K562 (cell line): ENCODE results near the gene DNAJB6. TPM values are rescaled to one million over a fixed set of nuclear protein-coding genes. Genes with fewer than 3 reads are reported as not detected.

Source experiments
- ELK3 ChIP-seq: fragments of 450-650 bp; formaldehyde crosslinking; IDR thresholded peaks from 2 replicates; pipeline ENCODE4 v1.4.0; 2020; ENCODE audit warnings: mild to moderate bottlenecking
- FIP1L1 ChIP-seq: fragments of 200-400 bp; formaldehyde crosslinking; IDR thresholded peaks from 2 replicates; pipeline ENCODE4 v1.6.1; 2018; ENCODE audit warnings: mild to moderate bottlenecking, low read depth, low read length; ENCODE audit not compliant: poor library complexity, severe bottlenecking
- FOXJ2 ChIP-seq: fragments of 200-800 bp; sonication (Bioruptor generic); IDR thresholded peaks from 2 replicates; pipeline ENCODE4 v1.6.1; 2016; ENCODE audit warnings: missing genetic modification characterization, missing compliant biosample characterization
- FOXK2 ChIP-seq, 2 experiments: fragments of 450-650 bp; IDR thresholded peaks in 1 of 2; conservative IDR thresholded peaks in 1 of 2; 2 replicates each; pipeline ENCODE4 v1.6.1; 2016; ENCODE audit warnings: low read depth in 2 of 2, mild to moderate bottlenecking in 1 of 2
- GATA2 ChIP-seq: sonication (generic); formaldehyde crosslinking; IDR thresholded peaks from 2 replicates; pipeline ENCODE4 v1.4.0; 2020; ENCODE audit warnings: mild to moderate bottlenecking, missing genetic modification reagents
- GTF2A2 ChIP-seq: IDR thresholded peaks from 2 replicates; pipeline ENCODE4 v1.6.1; 2016; ENCODE audit warnings: mild to moderate bottlenecking, missing genetic modification characterization, missing compliant biosample characterization
- HDAC2 ChIP-seq: fragments of 450-650 bp; IDR thresholded peaks from 2 replicates; pipeline ENCODE4 v1.6.1; 2016; ENCODE audit warnings: mild to moderate bottlenecking
- KDM4B ChIP-seq, 2 experiments: fragments of 450-650 bp in 1 of 2; sonication (generic) in 1 of 2; IDR thresholded peaks; 2 replicates each; pipeline ENCODE4 v1.6.1; 2016 to 2017; ENCODE audit warnings: borderline replicate concordance in 2 of 2, antibody characterized with exemption in 1 of 2, low read depth in 1 of 2, mild to moderate bottlenecking in 1 of 2
- KLF10 ChIP-seq: fragments of 250-450 bp; sonication (Bioruptor Pico); IDR thresholded peaks from 2 replicates; pipeline ENCODE4 v1.6.1; 2021; ENCODE audit warnings: matching md5 sums
- MBD2 ChIP-seq: sonication (generic); IDR thresholded peaks from 2 replicates; pipeline ENCODE4 v1.6.1; 2016; ENCODE audit warnings: low read depth, borderline replicate concordance
- NFE2L1 ChIP-seq: fragments of 450-650 bp; IDR thresholded peaks from 2 replicates; pipeline ENCODE4 v1.6.1; 2016; ENCODE audit warnings: missing genetic modification characterization, low read depth, mild to moderate bottlenecking, missing compliant biosample characterization, moderate library complexity, borderline replicate concordance
- PHF20 ChIP-seq: fragments of 450-650 bp; IDR thresholded peaks from 2 replicates; pipeline ENCODE4 v1.6.1; 2018; ENCODE audit not compliant: partially characterized antibody
- PHF8 ChIP-seq: fragments of 200-600 bp; sonication (generic); IDR thresholded peaks from 2 replicates; pipeline ENCODE4 v1.6.1; 2012; ENCODE audit warnings: mixed run types, mild to moderate bottlenecking, inconsistent platforms, low read length, moderate library complexity, borderline replicate concordance
- RNF219 ChIP-seq: fragments of 250-450 bp; sonication (Bioruptor Pico); IDR thresholded peaks from 2 replicates; pipeline ENCODE4 v1.5.0; 2022; ENCODE audit warnings: mild to moderate bottlenecking
- SAP30 ChIP-seq: fragments of 200-600 bp; sonication (generic); IDR thresholded peaks from 2 replicates; pipeline ENCODE4 v1.6.1; 2012; ENCODE audit warnings: borderline replicate concordance, low read depth, mild to moderate bottlenecking, moderate library complexity, low read length, control low read depth, inconsistent platforms; ENCODE audit not compliant: insufficient read depth, poor library complexity, severe bottlenecking
- SREBF1 ChIP-seq: fragments of 150-350 bp; IDR thresholded peaks from 2 replicates; pipeline ENCODE4 v1.6.1; 2014; ENCODE audit warnings: antibody characterized with exemption, low read depth, low read length, borderline replicate concordance
- TOE1 ChIP-seq, 2 experiments: fragments of 450-650 bp in 1 of 2; sonication (generic) in 1 of 2; formaldehyde crosslinking in 1 of 2; IDR thresholded peaks; 2 replicates each; pipeline versions ENCODE4 v1.7.1 to v1.8.0; 2016 to 2022; ENCODE audit warnings: borderline replicate concordance in 2 of 2, mild to moderate bottlenecking in 2 of 2, antibody characterized with exemption in 1 of 2, inconsistent platforms in 1 of 2, low read depth in 1 of 2, missing genetic modification reagents in 1 of 2, moderate library complexity in 1 of 2
- ZNF175 ChIP-seq: fragments of 200-800 bp; sonication (Bioruptor generic); IDR thresholded peaks from 2 replicates; pipeline ENCODE4 v1.6.1; 2016; ENCODE audit warnings: low read depth, mild to moderate bottlenecking, missing genetic modification characterization, missing compliant biosample characterization
- ZNF23 ChIP-seq: fragments of 250-450 bp; sonication (Bioruptor Pico); IDR thresholded peaks from 2 replicates; pipeline ENCODE4 v1.4.0; 2020; ENCODE audit warnings: mild to moderate bottlenecking
- ZNF75A ChIP-seq: fragments of 450-650 bp; formaldehyde crosslinking; IDR thresholded peaks from 2 replicates; pipeline ENCODE4 v1.4.0; 2020; ENCODE audit warnings: mild to moderate bottlenecking
- ZNF79 ChIP-seq: fragments of 250-450 bp; sonication (Bioruptor Pico); IDR thresholded peaks from 2 replicates; pipeline ENCODE4 v1.4.0; 2020; ENCODE audit warnings: low read depth, mild to moderate bottlenecking, moderate library complexity
- polyA plus RNA-seq, 8 experiments: library from polyadenylated mRNA; depleted of rRNA in 4 of 8; stranded (reverse) in 5 of 8; unstranded in 3 of 8; fragments of >200 nt; fragmentation: Nextera tagmentation in 2 of 8; fragmentation: Illumina TruSeq in 1 of 8; extraction: Ambion mirVana in 2 of 8; extraction: Trizol in 1 of 8; gene quantifications; 2 replicates each; pipeline versions ENCODE4 v1.2.1 to v1.2.3, GENCODE V29; 2011 to 2014; ENCODE audit warnings: inconsistent platforms in 1 of 8, missing spikeins in 1 of 8
- total RNA-seq, 7 experiments: library from RNA; depleted of rRNA in 6 of 7; stranded (reverse); fragments of >200 nt in 6 of 7; fragmentation: Illumina TruSeq in 2 of 7; extraction: Trizol in 2 of 7; gene quantifications; 2 replicates each; pipeline versions ENCODE4 v1.2.1 to v1.2.3, GENCODE V29; 2011 to 2021; ENCODE audit warnings: low replicate concordance in 1 of 7

The DNAJB6 gene
- total and polyA plus RNA-seq, 9 of the 15 experiments (the other 6 are each of a cell fraction or from before 2014, with no cell fraction given), result 84.5 to 158 (median 135) TPM

- TF ChIP-seq PHF8, result peak; percentile 81; the same call in 1 of the 2 replicates
- TF ChIP-seq SREBF1, result no peak
- TF ChIP-seq ELK3 (CRISPR knock-in tag), result no peak
- TF ChIP-seq MBD2, result peak; percentile 70
- no peak; the same call in 1 of the 2 replicates for TF ChIP-seq FOXJ2 (tag)
- TF ChIP-seq HDAC2, result no peak
- TF ChIP-seq ZNF23 (CRISPR knock-in tag), result no peak
- TF ChIP-seq KDM4B (IDR thresholded peaks at IDR 0.05; ENCODE audit: borderline replicate concordance in 2 of 2, low read depth in 1 of 2), result peak in 1 of 2 experiments; percentile 84; a peak in 1 of 4 replicates
- TF ChIP-seq FIP1L1, result peak; percentile 94
- no peak for TF ChIP-seq ZNF75A (CRISPR knock-in tag)
- no peak for TF ChIP-seq NFE2L1 (tag)
- peak; percentile 16 for TF ChIP-seq SAP30
- TF ChIP-seq ZNF175, result no peak
- peak; percentile 85 to 86 for TF ChIP-seq FOXK2 (conservative IDR thresholded peaks at IDR 0.05 in 1 of 2, IDR thresholded peaks at IDR 0.05 in 1 of 2; ENCODE audit: low read depth in 2 of 2)
- no peak for TF ChIP-seq KLF10
- peak; percentile 83 for TF ChIP-seq PHF20
- TF ChIP-seq RNF219 (CRISPR knock-in tag), result no peak
- TF ChIP-seq TOE1 (IDR thresholded peaks at IDR 0.05; ENCODE audit: borderline replicate concordance), result no peak
- no peak for TF ChIP-seq TOE1 (CRISPR knock-in tag; IDR thresholded peaks at IDR 0.05; ENCODE audit: borderline replicate concordance, low read depth)
- TF ChIP-seq GTF2A2, result 0 out of 2 replicates have a peak, but pooled peaks have one; percentile 21
- no peak for TF ChIP-seq GATA2 (CRISPR knock-in tag)
- no peak for TF ChIP-seq ZNF79
Measured at GRCh38 chr7:157336383-157337315, at the start of gene DNAJB6 (continued).
